Mesendoderm (in vitro differentiated cells): ENCODE results near the gene TTLL6.

Experiments used
- DNase-seq: peaks from one replicate; pipeline ENCODE4 v3.0.0; 2013
- H2AK5ac ChIP-seq: 2 replicates; pipeline ENCODE4 v1.6.1; 2013; ENCODE audit warnings: low read length, inconsistent platforms
- H2BK120ac ChIP-seq: 2 replicates; pipeline ENCODE4 v1.6.1; 2013; ENCODE audit warnings: low read depth, mild to moderate bottlenecking, low read length, moderate library complexity, mixed read lengths
- H2BK15ac ChIP-seq: replicated peaks from 2 replicates; pipeline ENCODE4 v1.6.1; 2013; ENCODE audit warnings: low read depth, mild to moderate bottlenecking, moderate library complexity
- H2BK5ac ChIP-seq: 2 replicates; pipeline ENCODE4 v1.6.1; 2013; ENCODE audit warnings: low read length, inconsistent platforms
- H3K18ac ChIP-seq: 2 replicates; pipeline ENCODE4 v1.6.1; 2013; ENCODE audit warnings: mild to moderate bottlenecking, low read length, mixed read lengths
- H3K23ac ChIP-seq: one replicate; pipeline ENCODE4 v1.6.1; 2013; ENCODE audit warnings: low read length
- H3K27ac ChIP-seq: 2 replicates; pipeline ENCODE4 v1.5.1; 2013; ENCODE audit warnings: low read depth, mild to moderate bottlenecking, inconsistent platforms, low read length, moderate library complexity
- H3K27me3 ChIP-seq: 2 replicates; pipeline ENCODE4 v1.6.1; 2013; ENCODE audit warnings: low read length, control low read depth, mild to moderate bottlenecking, inconsistent platforms; ENCODE audit not compliant: insufficient read depth, poor library complexity
- H3K36me3 ChIP-seq: 2 replicates; pipeline ENCODE4 v1.6.1; 2013; ENCODE audit warnings: low read length, inconsistent platforms; ENCODE audit not compliant: control insufficient read depth, insufficient read depth
- H3K4ac ChIP-seq: one replicate; pipeline ENCODE4 v1.6.1; 2013; ENCODE audit warnings: low read depth, mild to moderate bottlenecking, low read length, moderate library complexity
- H3K4me1 ChIP-seq: 2 replicates; pipeline ENCODE4 v1.6.1; 2013; ENCODE audit warnings: low read depth, low read length, inconsistent platforms; ENCODE audit not compliant: control insufficient read depth
- H3K4me2 ChIP-seq: 2 replicates; pipeline ENCODE4 v1.6.1; 2013; ENCODE audit warnings: low read length
- H3K4me3 ChIP-seq: 2 replicates; pipeline ENCODE4 v1.5.1; 2013; ENCODE audit warnings: mild to moderate bottlenecking, low read length
- H3K56ac ChIP-seq: one replicate; pipeline ENCODE4 v1.6.1; 2013; ENCODE audit warnings: low read length
- H3K79me1 ChIP-seq: 2 replicates; pipeline ENCODE4 v1.6.1; 2013; ENCODE audit warnings: low read length, inconsistent platforms
- H3K79me2 ChIP-seq: 2 replicates; pipeline ENCODE4 v1.6.1; 2013; ENCODE audit warnings: mild to moderate bottlenecking, low read length; ENCODE audit not compliant: control insufficient read depth, insufficient read depth
- H3K9ac ChIP-seq: 2 replicates; pipeline ENCODE4 v1.6.1; 2013; ENCODE audit warnings: low read length, inconsistent platforms
- H4K5ac ChIP-seq: one replicate; pipeline ENCODE4 v1.6.1; 2013; ENCODE audit warnings: low read length
- H4K8ac ChIP-seq: one replicate; pipeline ENCODE4 v1.6.1; 2013; ENCODE audit warnings: low read depth, mild to moderate bottlenecking, control low read depth, low read length, moderate library complexity
- WGBS: extraction: QIAGEN DNeasy Blood & Tissue Kit; methylation state at CpG from one replicate; pipeline ENCODE4 v1.1.7; 2013; ENCODE audit warnings: low lambda C conversion rate, missing lambda C conversion rate; ENCODE audit not compliant: insufficient coverage; ENCODE audit errors: extremely low coverage; 5-methylcytosine and 5-hydroxymethylcytosine counted together

The TTLL6 gene

GRCh38 chr17:48745381-48746275, 71.4 kb downstream of the TTLL6 start:
- Histone ChIP-seq H3K79me2 (no peaks in the 10 kb centered on the region), H3K4me1 (peaks cover 3% of the 10 kb centered on the region), H3K4me3 (no peak overlapping the region), H2BK5ac (no peak overlapping the region), H2BK15ac (no peak overlapping the region), H2AK5ac (no peak overlapping the region), H4K5ac (no peak overlapping the region), H3K9ac (no peak overlapping the region), H3K23ac (no peak overlapping the region), H3K4me2 (no peak overlapping the region), H2BK120ac (no peak overlapping the region), H3K27me3 (peaks cover 70% of the 10 kb centered on the region), H3K56ac (no peak overlapping the region), H4K8ac (no peak overlapping the region), H3K36me3 (no peaks in the 10 kb centered on the region), H3K4ac (no peak overlapping the region), H3K27ac (no peak overlapping the region), H3K79me1 (no peaks in the 10 kb centered on the region), H3K18ac (no peak overlapping the region)
- peak; percentile 74 for DNase-seq
- WGBS: no CpG with 5 or more reads among the region's 12 CpGs

- H3K56ac ChIP-seq: no peak overlapping the region
- H2BK5ac ChIP-seq: no peak overlapping the region
- H3K27ac ChIP-seq: no peak overlapping the region
- H2AK5ac ChIP-seq: no peak overlapping the region
- peaks cover 74% of the 10 kb centered on the region for H3K27me3 ChIP-seq
- H4K5ac ChIP-seq: no peak overlapping the region
- H2BK15ac ChIP-seq: no peak overlapping the region
- no peak overlapping the region for H3K4me2 ChIP-seq
- no peak overlapping the region for H3K4ac ChIP-seq
- no peaks in the 10 kb centered on the region for H3K79me1 ChIP-seq
- H3K4me1 ChIP-seq: no peaks in the 10 kb centered on the region
- DNase-seq: no peak
- no peak overlapping the region for H3K23ac ChIP-seq
- no peaks in the 10 kb centered on the region for H3K79me2 ChIP-seq
- no peak overlapping the region for H2BK120ac ChIP-seq
- no peak overlapping the region for H3K9ac ChIP-seq
- no peak overlapping the region for H4K8ac ChIP-seq
- H3K36me3 ChIP-seq: no peaks in the 10 kb centered on the region
- H3K4me3 ChIP-seq: no peak overlapping the region
- H3K18ac ChIP-seq: no peak overlapping the region
These were observed 76.5 kb downstream of the TTLL6 start for GRCh38 chr17:48740537-48740936.

GRCh38 chr17:48738803-48739526, 78.1 kb downstream of the TTLL6 start:
- no peak overlapping the region for H3K18ac ChIP-seq
- H3K56ac ChIP-seq: no peak overlapping the region
- no peak overlapping the region for H4K8ac ChIP-seq
- H3K36me3 ChIP-seq: no peaks in the 10 kb centered on the region
- no peaks in the 10 kb centered on the region for H3K79me2 ChIP-seq
- H3K4me3 ChIP-seq: no peak overlapping the region
- no peak overlapping the region for H3K23ac ChIP-seq
- H3K79me1 ChIP-seq: no peaks in the 10 kb centered on the region
- no peak overlapping the region for H2BK120ac ChIP-seq
- no peak overlapping the region for H2AK5ac ChIP-seq
- H2BK5ac ChIP-seq: no peak overlapping the region
- no peak overlapping the region for H2BK15ac ChIP-seq
- no peak for DNase-seq
- H3K27ac ChIP-seq: no peak overlapping the region
- H3K4me1 ChIP-seq: no peaks in the 10 kb centered on the region
- H3K4me2 ChIP-seq: no peak overlapping the region
- no CpG with 5 or more reads among the region's 37 CpGs for WGBS
- H4K5ac ChIP-seq: no peak overlapping the region
- H3K9ac ChIP-seq: no peak overlapping the region
- H3K27me3 ChIP-seq: peaks cover 74% of the 10 kb centered on the region
- no peak overlapping the region for H3K4ac ChIP-seq

GRCh38 chr17:48738424-48738802, 78.6 kb downstream of the TTLL6 start:
- Histone ChIP-seq H3K18ac (no peak overlapping the region), H3K9ac (no peak overlapping the region), H4K5ac (no peak overlapping the region), H3K27me3 (peaks cover 69% of the 10 kb centered on the region), H3K79me2 (no peaks in the 10 kb centered on the region), H2BK15ac (no peak overlapping the region), H2BK5ac (no peak overlapping the region), H4K8ac (no peak overlapping the region), H2BK120ac (no peak overlapping the region), H3K79me1 (no peaks in the 10 kb centered on the region), H3K4me1 (no peaks in the 10 kb centered on the region), H2AK5ac (no peak overlapping the region), H3K4ac (no peak overlapping the region), H3K56ac (no peak overlapping the region), H3K23ac (no peak overlapping the region), H3K27ac (no peak overlapping the region), H3K4me2 (no peak overlapping the region), H3K36me3 (no peaks in the 10 kb centered on the region), H3K4me3 (no peak overlapping the region)
- no peak for DNase-seq
- WGBS: no CpG with 5 or more reads among the region's 11 CpGs

GRCh38 chr17:48737330-48738043, 79.5 kb downstream of the TTLL6 start:
- H3K36me3 ChIP-seq: no peaks in the 10 kb centered on the region
- no peaks in the 10 kb centered on the region for H3K79me2 ChIP-seq
- no peak overlapping the region for H2BK120ac ChIP-seq
- H2BK15ac ChIP-seq: no peak overlapping the region
- H3K27me3 ChIP-seq: peaks cover 61% of the 10 kb centered on the region
- H4K5ac ChIP-seq: no peak overlapping the region
- no peaks in the 10 kb centered on the region for H3K79me1 ChIP-seq
- H3K4me1 ChIP-seq: peaks cover 2% of the 10 kb centered on the region
- H4K8ac ChIP-seq: no peak overlapping the region
- H2BK5ac ChIP-seq: no peak overlapping the region
- H3K4ac ChIP-seq: no peak overlapping the region
- H3K18ac ChIP-seq: no peak overlapping the region
- no peak overlapping the region for H2AK5ac ChIP-seq
- H3K9ac ChIP-seq: no peak overlapping the region
- no CpG with 5 or more reads among the region's 4 CpGs for WGBS
- no peak for DNase-seq
- no peak overlapping the region for H3K23ac ChIP-seq
- H3K4me2 ChIP-seq: no peak overlapping the region
- no peak overlapping the region for H3K27ac ChIP-seq
- no peak overlapping the region for H3K4me3 ChIP-seq
- no peak overlapping the region for H3K56ac ChIP-seq
